HCT116 (cell line): ENCODE results near the gene ART5.

ENCODE experiments used
- CTCF ChIP-seq, 3 experiments: fragments of 200-600 bp in 1 of 3; sonication (generic) in 1 of 3; IDR thresholded peaks in 2 of 3; conservative IDR thresholded peaks in 1 of 3; 2 replicates each; pipeline ENCODE4 v1.5.1; 2012 to 2017; ENCODE audit warnings: low read depth in 2 of 3, low read length in 2 of 3, antibody characterized with exemption in 1 of 3, borderline replicate concordance in 1 of 3, control low read depth in 1 of 3, mild to moderate bottlenecking in 1 of 3, mixed read lengths in 1 of 3, mixed run types in 1 of 3, moderate library complexity in 1 of 3; ENCODE audit not compliant: insufficient read depth in 1 of 3
- ELF1 ChIP-seq: IDR thresholded peaks from 2 replicates; pipeline ENCODE4 v1.6.1; 2012; ENCODE audit warnings: low read depth, borderline replicate concordance
- EZH2 ChIP-seq: fragments of 200-600 bp; sonication (generic); IDR thresholded peaks from 2 replicates; pipeline ENCODE4 v1.6.1; 2017; ENCODE audit warnings: antibody characterized with exemption, mixed run types
- EZH2phosphoT487 ChIP-seq: fragments of 200-600 bp; IDR thresholded peaks from 2 replicates; pipeline ENCODE4 v1.6.1; 2018; ENCODE audit warnings: antibody characterized with exemption, borderline replicate concordance
- POLR2A ChIP-seq: IDR thresholded peaks from 2 replicates; pipeline ENCODE4 v1.7.0; 2011; ENCODE audit warnings: borderline replicate concordance; ENCODE audit not compliant: insufficient read depth, insufficient read length; ENCODE audit errors: extremely low read depth
- RAD21 ChIP-seq: IDR thresholded peaks from 2 replicates; pipeline ENCODE4 v1.6.1; 2012; ENCODE audit warnings: low read depth, mild to moderate bottlenecking
- REST ChIP-seq: IDR thresholded peaks from 2 replicates; pipeline ENCODE4 v1.6.1; 2012; ENCODE audit warnings: low read depth
- SIN3A ChIP-seq: IDR thresholded peaks from 2 replicates; pipeline ENCODE4 v1.6.1; 2012; ENCODE audit warnings: low read depth
- YY1 ChIP-seq: IDR thresholded peaks from 2 replicates; pipeline ENCODE4 v1.6.1; 2011; ENCODE audit warnings: low read length, low read depth, moderate library complexity, mild to moderate bottlenecking; ENCODE audit not compliant: insufficient replicate concordance; ENCODE audit errors: extremely low read depth
- ZFX ChIP-seq: fragments of 450-650 bp; IDR thresholded peaks from 2 replicates; pipeline ENCODE4 v1.6.1; 2017
- ZNF274 ChIP-seq: fragments of 200-500 bp; sonication (Bioruptor generic); IDR thresholded peaks from 2 replicates; pipeline ENCODE4 v1.6.1; 2014; ENCODE audit warnings: mild to moderate bottlenecking, low read depth, low read length, inconsistent platforms

- TF ChIP-seq CTCF (IDR thresholded peaks at IDR 0.05 in 2 of 3, conservative IDR thresholded peaks at IDR 0.05 in 1 of 3; ENCODE audit: borderline replicate concordance in 1 of 3, insufficient read depth in 1 of 3, low read depth in 2 of 3, low read length in 2 of 3) (no peak), ZNF274 (no peak), ELF1 (no peak), EZH2 (no peak), SIN3A (no peak), POLR2A (no peak), EZH2phosphoT487 (no peak), YY1 (no peak), ZFX (no peak), RAD21 (no peak), REST (no peak)
These were observed 43.0 kb upstream of the ART5 start for GRCh38 chr11:3684819-3685172.
